ENCODE data around the gene GPANK1.

DNA sequence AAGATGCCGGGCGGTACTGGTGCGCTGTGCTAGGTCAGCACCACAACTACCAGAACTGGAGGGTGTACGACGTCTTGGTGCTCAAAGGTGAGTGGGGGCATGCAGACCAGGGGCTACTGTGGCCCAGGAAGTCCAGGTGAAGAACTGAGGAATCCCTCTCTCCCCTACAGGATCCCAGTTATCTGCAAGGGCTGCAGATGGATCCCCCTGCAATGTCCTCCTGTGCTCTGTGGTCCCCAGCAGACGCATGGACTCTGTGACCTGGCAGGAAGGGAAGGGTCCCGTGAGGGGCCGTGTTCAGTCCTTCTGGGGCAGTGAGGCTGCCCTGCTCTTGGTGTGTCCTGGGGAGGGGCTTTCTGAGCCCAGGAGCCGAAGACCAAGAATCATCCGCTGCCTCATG lies 42.9 kb upstream of the GPANK1 start:
- TF ChIP-seq, protein P1, sequence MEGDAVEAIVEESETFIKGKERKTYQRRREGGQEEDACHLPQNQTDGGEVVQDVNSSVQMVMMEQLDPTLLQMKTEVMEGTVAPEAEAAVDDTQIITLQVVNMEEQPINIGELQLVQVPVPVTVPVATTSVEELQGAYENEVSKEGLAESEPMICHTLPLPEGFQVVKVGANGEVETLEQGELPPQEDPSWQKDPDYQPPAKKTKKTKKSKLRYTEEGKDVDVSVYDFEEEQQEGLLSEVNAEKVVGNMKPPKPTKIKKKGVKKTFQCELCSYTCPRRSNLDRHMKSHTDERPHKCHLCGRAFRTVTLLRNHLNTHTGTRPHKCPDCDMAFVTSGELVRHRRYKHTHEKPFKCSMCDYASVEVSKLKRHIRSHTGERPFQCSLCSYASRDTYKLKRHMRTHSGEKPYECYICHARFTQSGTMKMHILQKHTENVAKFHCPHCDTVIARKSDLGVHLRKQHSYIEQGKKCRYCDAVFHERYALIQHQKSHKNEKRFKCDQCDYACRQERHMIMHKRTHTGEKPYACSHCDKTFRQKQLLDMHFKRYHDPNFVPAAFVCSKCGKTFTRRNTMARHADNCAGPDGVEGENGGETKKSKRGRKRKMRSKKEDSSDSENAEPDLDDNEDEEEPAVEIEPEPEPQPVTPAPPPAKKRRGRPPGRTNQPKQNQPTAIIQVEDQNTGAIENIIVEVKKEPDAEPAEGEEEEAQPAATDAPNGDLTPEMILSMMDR (IDR thresholded peaks at IDR 0.05) = no peak
- TF ChIP-seq POLR2A (IDR thresholded peaks at IDR 0.05) (no peak), EP300 (IDR thresholded peaks at IDR 0.05) (no peak), POLR2AphosphoS5 (IDR thresholded peaks at IDR 0.05) (no peak)

All from upper lobe of left lung (tissue), 4 donors.